OCI-LY3 (cell line): ENCODE data around the gene ATRX.

Experiments used
- CTCF ChIP-seq: fragments of 200-600, 300-600 bp; sonication (generic); IDR thresholded peaks from 2 replicates; pipeline ENCODE4 v1.5.1; 2014; ENCODE audit warnings: antibody characterized with exemption, low read length, low read depth
- EZH2phosphoT487 ChIP-seq: fragments of 200-600 bp; shearing (Covaris generic); IDR thresholded peaks from 2 replicates; pipeline ENCODE4 v1.6.1; 2018; ENCODE audit warnings: antibody characterized with exemption, mixed run types, low read depth

- TF ChIP-seq CTCF = no peak
- no peak for TF ChIP-seq EZH2phosphoT487
Observed at GRCh38 chrX:77689376-77689775, 96.6 kb downstream of the ATRX start.
